ENCODE measurements around the gene TACR1. TPM values are rescaled to one million over a fixed set of nuclear protein-coding genes. Genes with fewer than 3 reads are reported as not detected.
"Not testable (repeated sequence)": the region's sequence is repeated elsewhere in the genome, so short reads cannot be mapped to it uniquely, and the experiment has no call there.

The TACR1 gene, protein sequence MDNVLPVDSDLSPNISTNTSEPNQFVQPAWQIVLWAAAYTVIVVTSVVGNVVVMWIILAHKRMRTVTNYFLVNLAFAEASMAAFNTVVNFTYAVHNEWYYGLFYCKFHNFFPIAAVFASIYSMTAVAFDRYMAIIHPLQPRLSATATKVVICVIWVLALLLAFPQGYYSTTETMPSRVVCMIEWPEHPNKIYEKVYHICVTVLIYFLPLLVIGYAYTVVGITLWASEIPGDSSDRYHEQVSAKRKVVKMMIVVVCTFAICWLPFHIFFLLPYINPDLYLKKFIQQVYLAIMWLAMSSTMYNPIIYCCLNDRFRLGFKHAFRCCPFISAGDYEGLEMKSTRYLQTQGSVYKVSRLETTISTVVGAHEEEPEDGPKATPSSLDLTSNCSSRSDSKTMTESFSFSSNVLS
- polyA plus RNA-seq (2013, experiment 1 of 2; ENCODE audit: insufficient read length) = not detected
- polyA plus RNA-seq (2013, experiment 2 of 2; ENCODE audit: insufficient read length) = 0.02 TPM

DNA sequence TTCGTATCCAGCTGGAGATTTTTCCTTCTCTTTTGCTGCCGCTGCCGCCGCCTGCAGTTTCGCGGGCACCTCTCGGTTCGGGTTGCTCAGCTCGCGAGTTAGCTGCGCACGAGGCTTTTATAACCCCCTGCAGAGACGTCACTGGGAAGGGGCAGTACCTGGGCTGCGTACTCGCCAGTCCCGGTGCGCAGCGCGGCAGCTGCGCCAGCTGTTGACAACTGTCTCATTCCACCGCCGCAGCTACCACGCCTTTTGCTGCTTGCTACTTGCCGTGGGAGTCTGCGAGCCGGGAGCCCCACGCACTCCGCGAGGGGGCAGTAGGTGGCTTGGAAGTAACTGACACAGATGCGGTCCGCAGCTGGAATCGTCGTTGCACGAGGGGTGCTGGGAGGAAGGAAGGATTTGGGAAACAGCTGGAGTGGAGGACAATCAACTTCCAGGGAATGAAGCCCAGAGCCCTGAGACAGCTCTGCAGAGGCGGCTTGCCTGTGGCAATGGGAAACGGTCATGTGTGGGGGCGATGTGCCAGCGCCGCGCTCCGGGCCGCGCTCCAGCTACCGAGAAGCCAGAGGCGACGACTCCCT lies at the start of gene TACR1:
TACR1 (minus strand) TSS at position 93 of the 584 bp plus-strand sequence. CDS start 586 bp downstream, outside the sequence.
- peak; percentile 59 for DNase-seq

DNA sequence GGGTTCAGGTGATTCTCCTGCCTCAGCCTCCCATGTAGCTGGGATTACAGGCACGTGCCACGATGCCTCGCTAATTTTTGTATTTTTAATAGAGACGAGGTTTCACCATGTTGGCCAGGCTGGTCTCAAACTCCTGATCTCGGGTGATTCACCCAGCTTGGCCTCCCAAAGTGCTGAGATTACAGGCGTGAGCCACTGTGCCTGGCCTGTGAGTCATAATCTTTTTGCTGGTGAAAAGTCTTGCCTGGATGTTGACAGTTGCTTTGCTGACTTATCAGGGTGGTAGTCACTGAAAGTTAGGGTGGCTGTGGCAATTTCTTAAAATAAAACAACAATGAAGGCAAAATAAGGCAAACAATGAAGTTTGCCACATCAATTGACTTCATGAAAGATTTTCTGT lies 49.3 kb upstream of the TACR1 start:
- peak; percentile 35 for DNase-seq

DNA sequence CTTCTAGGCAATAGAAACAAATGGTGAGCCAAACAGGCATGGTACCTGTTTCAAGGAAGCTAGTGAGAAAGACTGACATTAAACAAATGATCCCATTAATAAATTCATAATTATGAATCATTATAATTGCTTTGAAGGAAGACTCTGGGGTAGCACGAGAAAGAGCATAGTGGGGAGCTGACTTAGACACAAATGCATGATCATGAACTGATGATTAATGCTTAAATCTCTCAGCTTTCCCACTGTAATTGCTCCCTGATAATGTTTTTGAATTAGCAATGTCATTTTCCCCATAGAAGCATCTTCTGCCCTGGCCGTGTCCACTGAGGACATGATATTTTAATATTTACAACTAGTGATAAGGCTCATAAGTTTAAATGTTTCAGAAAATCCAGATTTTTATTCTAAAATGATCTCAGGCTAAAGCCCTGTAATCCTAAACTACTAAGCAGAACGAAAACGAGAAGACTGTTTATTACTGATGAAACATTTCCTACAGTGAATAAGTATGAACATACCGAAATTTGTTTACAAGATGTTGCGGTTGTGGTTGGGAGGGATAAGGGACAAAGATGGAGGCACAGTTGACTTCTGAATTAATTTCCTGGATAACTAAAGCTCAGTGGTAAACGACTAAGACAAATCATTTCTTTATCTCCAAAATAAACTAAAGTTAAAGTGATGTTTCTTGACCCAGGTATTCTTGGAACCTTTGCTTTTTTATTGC lies 47.3 kb upstream of the TACR1 start:
- DNase-seq = no peak

DNA sequence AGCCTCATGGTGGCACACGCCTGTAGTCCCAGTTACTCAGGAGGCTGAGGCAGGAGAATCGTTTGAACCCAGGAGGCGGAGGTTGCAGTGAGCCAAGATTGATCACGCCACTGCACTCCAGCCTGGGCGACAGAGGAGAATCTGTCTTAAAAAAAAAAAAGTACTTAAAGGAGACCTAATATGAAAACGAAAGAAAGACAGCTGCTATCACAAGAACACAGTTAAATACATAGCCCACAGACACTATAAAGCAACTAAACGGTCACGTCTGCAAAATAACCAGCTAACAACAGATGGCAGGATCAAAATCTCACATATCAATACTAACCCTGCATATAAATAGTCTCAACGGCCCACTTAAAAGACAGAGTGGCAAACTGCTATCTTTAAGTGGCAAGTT lies 43.9 kb upstream of the TACR1 start:
- no peak for DNase-seq

DNA sequence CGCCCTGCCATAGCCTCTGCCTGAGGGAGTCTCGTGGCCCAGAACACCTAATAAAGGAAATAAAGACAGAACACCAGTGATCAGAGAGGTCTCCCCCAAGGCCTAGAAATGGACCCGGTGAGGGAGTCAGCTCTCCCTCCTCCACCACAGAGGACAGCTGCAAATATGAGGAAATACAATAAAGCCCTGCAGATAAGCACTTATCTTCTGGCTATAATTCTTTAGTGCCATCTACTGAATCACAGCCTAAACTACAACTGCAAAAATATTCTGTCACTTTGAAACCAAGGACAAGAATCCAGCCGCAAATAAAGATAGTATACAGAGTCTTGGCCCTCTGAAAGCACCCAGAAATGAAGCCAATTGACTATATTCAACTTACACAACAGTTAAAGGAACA lies 42.4 kb upstream of the TACR1 start:
- DNase-seq = no peak

DNA sequence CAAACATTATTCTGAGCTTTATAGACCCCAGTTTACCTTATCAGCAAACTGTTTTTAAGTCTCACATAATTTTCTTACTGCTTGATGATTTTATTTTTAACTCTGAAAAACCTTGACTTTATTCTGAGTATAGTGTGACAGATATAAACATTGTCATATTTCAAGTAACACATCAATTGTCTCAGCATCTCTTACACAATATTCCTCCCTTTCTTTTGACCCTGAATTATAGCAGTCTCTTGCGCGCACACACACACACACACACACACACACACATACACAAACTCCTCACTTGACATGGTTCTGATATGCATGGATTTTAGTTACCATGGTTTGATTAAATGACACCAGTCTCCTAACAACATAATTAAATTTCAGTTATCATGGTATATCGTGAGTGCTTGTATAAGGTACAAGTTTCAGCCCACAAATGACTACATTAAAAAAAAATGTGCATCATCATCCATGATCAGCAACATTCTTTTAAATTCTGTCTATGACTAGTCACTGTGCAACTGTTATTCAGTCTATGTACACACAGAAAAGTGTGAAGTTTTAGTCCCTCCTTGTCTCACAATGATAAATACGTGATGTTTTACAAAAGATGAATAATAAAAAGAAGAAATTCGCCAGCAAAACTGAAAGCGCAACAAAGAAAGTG lies 39.5 kb upstream of the TACR1 start:
- DNase-seq = peak; percentile 84

DNA sequence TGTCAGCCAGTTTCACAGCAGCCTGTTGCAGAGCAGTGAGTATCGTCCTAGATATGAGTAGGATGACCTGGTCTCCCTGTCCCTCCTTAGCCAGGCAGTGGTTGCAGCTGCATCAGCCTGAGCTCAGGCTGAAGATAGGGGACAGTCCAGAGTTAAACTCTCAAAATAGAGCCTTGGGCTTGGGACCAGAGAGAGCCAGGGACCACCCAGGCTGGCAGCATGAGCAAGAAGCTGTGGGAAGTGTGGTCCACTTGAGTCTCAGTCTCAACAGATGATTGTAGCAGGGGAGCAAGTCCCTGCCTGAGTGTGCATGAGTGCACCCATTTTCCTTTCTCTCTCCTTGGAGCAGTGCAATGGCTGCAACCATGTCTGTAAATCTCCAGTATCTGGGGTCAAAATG lies 38.0 kb upstream of the TACR1 start:
- DNase-seq = no peak

DNA sequence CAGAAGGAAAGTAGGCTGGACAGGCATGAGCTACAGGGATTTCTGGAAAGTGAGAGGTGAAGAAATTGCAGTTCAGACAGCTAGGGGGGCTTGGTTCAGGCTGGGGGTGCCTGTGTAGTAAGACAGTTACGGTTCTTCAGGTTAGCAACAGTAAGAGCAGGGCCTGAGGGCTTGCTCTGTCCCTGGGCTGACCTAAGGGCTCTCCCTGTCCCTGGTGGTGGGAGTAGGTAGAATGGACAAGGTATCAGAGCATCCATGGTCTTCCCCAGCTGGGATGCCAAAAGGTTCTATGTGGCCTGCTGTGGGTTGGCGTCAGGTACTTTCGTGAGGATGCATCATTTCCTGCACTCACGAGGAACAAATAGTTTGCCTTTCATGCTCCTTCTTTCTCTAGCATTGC lies 34.6 kb upstream of the TACR1 start:
- DNase-seq = no peak

DNA sequence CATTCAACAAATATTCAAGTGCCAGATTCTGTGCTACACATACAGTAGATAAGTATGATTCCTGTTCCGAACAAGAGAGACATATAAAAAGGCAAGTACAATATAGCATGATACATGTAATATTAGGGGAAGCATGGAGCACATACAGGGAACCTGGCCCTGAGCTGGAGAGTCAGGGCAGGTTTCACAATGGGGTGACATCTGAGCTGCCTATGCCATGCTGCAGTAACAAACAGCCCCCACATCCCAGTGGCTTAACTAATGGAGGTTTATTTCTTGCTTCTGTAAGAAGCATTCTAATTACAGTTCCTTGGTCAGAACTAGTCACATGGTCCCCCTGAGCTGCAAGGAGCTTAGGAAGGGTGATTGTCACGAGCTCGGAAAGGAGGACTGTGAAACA lies 27.3 kb upstream of the TACR1 start:
- DNase-seq = no peak

DNA sequence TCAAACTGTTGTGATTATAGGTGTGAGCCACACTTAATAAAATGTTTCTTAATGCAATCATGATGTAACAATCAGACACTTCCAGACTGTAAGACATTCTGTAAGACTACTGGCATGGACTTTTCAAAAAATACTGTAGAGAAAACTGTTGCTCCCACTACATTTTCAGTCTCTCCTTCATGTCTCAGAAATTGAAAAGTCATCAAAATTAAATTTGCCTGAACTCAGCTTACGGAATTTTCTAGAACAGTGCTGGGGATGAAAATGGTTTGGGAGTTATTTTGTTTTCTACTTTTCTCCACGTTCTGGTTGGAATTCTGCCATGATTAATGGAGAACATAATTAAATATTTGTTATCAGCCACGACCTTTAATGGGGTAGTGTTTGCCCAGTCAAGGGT lies 26.8 kb upstream of the TACR1 start:
- no peak for DNase-seq

DNA sequence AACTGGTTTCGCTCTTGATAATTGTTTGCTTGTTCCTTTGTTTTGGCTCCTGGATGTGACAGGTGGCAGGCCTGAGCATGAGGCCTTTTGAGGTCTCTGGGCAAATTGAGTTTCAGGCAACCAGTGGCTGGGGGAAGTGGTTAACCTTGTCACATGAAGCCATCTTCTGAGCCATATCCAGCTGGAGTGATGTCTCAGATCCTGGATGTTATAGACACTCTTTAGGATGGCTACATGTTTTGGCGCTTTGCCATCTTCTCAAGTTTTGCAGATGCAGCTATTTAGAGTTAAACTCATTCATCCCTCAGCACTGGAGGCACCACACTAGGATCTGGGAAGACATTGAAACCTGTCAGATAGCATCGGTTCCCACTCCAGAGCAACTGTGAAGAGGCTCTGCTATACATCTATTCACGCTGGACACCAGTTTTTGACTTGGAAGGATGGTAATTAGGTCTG lies 25.3 kb upstream of the TACR1 start:
- DNase-seq = no peak

DNA sequence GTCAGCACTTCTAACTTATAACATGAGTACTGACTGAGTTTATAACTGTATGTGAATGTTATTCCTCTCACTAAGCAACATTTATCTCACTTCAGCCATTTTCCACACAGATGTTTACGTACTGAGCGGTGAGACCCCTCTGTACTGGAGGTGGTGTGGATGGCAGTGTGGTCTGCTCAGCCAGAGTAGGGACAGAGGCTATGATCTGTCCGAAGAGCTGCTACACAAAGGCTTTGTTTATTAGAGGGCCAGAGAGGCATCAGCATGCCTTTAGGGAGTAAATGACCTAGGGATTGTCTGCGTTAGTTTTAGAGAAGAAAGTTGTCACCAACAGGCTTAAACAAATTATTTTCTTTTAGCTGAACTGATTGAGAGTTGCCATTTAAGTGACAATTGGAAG lies 23.2 kb upstream of the TACR1 start:
- DNase-seq = no peak

DNA sequence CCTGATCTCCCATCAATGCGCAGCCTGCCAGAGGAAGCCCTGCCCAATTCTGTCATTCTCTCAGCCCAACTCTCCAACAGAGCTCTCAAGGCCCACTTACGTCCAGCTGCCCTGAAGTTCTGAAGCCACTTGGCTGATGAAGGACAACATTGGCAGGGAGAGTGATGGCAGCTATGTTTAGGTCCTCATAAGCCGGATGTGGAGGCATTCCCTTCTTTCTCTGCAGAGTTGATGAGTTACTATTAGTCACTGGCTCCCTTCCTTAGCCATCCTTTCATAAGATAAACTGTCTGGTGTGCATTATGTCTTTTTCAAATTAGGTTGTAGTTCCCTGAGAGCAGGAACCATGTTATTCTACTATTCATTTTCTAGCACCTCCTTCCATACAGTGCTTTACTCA lies 22.5 kb upstream of the TACR1 start:
- peak; percentile 70 for DNase-seq

DNA sequence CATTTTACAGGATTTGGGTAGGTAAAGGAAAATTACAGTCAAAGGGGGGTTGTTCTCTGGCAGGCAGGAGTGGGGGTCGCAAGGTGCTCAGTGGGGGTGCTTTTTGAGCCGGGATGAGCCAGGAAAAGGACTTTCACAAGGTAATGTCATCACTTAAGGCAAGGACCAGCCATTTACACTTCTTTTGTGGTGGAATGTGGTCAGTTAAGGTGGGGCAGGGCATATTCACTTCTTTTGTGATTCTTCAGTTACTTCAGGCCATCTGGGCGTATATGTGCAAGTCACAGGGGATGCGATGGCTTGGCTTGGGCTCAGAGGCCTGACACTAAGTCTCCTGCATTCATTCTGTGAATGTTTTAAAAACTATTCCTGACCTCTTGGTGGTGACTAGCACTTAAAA lies 19.9 kb upstream of the TACR1 start:
- DNase-seq = not testable (repeated sequence)

DNA sequence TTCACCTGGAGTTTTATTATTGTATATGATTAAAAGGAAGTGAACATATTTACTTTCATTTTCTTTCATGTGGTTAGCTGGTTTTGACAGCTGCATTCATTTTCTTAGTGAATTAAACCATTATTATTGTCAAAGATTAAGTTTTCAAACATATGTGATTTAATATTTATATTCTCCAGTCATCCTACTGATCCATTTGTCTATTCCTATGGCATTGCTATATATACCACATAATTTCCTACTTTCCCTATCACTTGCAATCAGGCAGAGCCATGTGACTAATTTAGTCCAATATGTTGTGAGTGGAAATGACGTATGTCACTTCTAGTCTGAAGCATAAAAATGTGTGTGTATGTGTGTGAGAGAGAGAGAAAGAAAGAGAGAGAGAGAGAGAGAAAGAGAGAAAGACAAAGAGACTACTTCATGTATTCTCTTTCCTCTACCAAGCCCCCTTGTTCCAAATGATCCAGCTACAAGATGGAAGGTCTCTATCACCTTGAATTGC lies 12.0 kb upstream of the TACR1 start:
- no peak for DNase-seq

DNA sequence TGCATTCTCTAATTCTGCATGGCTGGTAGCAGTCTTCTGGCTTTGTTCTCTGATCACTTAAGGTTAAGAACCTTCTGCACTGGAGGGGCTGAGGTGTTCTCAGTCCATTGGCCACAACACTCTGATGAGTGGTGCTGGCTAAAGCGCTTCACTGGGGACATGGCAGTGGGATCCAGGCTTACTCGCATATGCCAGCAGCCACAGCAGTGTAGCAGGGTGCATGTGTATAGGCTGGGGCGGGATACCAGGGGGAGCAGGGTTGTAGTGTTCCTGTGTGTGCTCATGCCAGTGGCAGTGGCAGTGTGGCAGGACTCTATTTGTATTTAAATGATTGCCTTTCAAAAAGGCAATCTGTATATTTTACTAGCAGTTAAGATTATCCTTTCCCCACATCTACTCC lies 11.1 kb upstream of the TACR1 start:
- DNase-seq = no peak

DNA sequence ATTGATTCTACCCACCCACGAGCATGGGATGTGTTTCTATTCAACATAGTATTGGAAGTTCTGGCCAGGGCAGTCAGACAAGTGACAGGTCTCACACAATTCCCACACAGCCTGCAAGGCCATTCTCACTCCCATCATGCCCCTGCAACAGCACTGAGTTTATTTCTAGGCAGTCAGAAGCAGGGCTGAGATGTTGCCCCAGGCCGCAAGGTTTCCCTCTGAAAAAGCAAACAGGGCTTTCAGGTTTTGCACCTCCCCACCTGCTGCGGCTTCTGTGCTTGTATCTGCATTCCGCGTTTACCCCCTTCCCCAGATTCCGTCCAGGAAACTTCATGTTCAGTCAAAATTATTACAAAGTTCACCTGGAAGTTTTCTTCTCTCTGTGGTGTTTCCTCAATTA lies 9.4 kb upstream of the TACR1 start:
- DNase-seq = no peak

DNA sequence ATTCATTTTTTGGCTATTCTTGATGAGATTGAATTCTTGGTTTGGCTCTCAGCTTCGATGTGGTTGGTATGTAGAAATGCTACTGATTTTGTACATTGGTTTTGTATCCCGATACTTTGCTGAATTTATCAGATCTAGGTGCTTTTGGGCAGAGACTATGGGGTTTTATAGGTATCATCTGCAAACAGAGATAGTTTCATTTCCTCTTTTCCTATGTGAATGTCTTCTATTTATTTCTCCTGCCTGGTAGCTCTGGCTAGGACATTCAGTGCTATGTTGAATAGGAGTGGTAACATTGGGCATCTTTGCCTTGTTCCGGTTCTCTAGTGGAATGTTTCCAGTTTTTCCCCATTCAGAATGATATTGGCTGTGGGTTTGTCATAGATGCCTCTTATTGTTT lies 5.5 kb upstream of the TACR1 start:
- DNase-seq = no peak

DNA sequence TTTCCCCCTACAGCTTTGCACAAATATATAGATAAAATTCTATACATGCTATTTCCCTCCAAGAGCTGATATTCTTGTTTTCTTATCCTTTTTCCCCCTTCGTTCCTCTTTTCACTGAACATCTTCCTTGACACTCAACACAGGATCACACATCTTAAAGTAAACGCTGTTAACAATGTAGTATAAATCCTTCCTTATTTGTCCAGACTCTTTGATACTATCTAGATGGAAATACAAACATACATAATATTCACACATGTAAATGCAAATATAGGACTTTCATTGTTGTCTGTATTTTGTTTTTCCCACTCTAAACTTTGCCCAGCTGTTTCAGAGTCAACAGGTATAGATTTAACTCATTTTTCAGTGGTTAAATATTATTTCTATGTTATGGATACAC lies 3.0 kb upstream of the TACR1 start:
- no peak for DNase-seq

DNA sequence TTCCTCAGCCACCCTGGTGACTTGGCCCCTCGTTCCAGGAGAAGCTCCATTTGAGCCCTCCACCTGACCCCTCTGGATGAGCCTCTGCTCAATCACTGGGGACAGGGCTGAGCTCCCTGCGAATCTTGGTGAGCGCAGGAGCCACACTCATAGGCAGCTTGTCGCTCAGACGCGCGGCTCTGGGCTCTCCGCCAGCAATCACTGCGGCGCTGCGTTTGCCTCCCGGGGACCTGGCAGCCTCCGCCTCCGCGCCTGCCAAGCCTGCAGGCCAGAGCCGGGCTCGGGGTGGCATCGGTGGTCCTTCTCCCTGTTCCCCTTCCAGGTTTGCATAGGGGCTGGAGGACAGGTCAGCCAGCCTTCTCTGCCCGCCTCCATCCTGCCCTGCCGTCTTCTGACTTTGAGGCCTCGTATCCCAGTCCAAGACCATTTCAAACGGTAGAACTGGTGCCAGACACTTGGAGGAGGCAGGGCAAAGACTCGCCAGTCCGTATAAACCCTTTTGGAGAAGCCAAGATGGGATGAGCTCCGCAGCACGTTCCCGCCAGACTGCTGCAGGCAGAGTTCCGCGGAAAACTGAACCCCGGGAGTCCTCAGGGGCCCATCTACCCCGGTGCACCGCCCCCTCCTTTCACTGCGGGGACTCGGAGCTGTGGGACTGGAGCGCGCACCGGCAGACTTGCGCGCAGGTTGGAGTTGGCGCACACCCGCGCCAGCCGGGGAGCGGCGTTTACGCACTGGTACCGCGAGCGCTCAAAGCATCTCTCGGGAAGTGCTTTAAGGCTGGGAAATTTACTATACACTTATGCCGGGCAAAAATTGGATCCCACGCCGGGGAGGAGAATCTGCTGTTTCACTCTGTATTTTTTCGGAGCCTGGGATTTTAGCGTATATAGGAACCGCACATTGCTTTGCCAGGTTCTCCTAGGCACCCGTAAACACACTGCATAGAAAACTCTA lies 1.1 kb upstream of the TACR1 start:
- peak; percentile 26 for DNase-seq

DNA sequence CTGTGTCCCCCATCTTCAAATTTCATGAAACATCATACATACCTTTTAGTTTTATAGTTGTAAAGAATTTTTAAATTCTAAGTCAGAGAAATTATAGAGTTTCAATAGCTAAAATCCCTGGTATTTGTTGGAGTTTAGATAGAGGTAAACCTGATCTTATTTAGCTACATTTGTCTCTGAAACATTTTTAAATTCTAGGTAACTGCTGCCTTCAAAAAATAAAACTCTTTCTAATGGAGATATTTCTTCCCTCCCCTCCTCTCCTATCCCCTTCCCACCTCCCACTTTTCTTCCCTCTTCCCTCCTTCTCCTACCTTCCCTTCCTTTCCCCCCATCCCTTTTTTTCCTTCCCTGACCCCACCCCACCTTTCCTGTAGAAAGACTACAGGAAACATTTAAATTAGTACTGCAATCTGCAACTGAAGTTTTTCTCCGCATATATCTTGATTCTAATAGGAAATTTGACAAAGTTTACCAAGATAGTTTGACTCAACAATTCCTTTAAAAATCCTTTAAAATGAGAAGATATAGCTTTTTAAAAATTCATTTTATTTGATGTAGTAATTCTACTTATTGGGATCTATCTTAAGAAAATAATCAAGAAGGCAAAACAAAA lies 4.1 kb downstream of the TACR1 start:
- DNase-seq = no peak

Data from fibroblast of skin of abdomen (primary cell).